ENCODE data around the gene RPN2.

The RPN2 gene

DNA sequence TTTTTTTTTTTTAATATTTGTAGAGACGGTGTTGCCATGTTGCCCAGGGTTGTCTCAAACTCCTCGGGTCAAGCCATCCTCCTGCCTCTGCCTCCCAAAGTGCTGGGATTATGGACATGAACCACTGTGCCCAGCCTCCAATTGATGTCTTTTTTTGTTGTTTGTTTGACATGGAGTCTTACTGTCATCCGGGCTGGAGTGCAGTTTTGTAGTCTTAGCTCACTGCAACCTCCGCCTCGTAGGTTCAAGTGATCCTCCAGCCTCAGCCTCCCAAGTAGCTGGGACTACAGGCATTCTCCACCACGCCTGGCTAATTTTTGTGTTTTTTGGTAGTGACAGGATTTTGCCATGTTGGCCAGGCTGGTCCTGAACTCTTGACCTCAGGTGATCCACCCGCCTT is 9.7 kb downstream of the RPN2 start:
- DNase-seq, result no peak

DNA sequence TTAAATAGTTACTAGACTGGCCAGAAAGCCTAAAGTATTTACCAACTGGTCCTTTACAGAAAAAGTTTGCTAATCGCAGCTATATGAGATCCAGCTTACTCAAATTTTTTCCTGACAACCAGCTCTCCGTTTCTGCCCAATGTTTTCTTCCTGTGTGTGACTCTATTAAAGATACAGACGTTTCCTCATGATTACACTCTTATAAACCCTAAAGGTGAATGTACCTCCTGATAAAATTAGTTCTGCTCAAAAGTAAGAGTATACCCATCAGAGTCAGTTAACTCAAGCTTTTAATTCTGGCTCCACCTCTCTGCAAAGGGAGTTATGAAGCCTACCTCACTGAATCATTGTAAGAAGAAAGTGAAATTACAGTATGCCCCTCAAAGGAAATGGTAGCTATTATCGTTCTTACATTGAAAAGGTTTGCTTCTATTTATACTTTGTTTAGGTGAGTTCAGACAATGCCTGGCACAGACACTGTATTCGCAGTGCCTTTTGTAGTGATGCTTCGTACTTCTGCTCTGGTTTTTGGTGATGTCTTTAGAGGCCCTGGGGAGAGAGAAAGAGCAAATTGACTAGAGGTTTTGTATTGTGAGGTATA is 10.4 kb downstream of the RPN2 start:
- DNase-seq, result no peak

DNA sequence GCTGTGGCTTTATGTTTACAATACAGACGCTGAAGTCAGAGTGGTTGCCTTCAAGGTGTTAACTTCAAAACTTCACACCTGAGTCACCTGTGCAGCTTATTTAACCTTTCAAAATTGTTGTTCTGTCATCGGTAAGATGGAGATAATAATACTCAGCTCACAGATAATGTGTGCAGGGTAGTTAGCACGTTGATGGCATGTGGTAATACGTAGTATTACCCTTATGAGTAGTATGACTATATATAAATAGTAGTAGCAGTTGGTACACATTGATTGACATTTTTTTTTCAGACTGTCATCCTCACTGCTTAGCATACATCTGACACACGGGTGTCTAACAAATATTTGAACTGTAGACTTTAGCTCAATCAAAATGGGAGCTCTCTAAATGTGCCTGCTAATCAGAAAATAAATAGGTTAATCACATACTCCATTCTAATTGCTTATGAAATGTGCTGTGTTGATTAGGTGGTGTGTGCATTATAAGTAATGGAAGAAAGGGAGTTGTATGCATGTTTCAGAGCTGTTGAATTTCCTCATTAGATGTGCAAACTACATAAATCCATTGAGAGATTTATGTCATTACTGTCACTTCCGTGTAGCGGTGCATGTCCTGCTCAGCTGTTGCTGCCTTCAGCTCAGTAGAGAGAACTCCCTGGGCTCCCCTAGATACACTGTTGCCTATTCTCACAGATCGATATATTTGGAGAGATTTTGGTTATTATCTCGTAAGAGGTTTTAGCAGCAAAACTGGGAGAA is 11.4 kb downstream of the RPN2 start:
- no peak for DNase-seq

DNA sequence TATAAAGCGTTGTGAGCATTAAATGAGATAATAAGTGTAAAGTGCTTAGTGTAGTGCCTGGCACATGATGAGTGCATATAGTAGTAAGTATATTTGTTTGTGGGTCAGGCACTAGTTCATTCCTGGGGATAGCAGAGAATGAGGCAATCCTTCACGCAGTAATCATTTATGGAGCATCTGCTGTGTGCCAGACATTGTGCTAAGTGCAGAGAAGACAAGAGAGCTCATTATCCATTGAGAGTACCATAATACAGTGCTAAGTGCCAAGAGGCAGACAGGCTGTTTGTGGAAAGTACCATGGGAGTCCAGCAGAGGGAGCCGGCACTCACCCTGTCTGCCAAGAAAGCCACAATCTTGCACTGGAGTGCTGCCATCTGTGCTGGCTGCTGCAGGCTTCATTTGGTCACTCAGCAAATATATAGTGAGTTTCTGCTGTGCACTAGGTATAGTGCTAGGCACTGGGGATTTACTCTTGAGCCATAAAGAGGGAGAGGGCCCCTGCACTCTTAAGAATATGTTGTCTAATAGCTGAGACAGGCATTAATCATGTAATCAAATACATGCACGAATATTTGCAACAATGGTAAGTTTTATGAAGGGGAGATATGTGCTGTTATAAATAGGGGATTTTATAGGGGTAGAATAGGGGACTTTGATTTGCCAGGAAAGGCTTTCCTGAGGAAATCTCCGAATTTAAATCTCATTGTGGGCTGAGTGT is 13.2 kb downstream of the RPN2 start:
- DNase-seq, result peak; percentile 92

DNA sequence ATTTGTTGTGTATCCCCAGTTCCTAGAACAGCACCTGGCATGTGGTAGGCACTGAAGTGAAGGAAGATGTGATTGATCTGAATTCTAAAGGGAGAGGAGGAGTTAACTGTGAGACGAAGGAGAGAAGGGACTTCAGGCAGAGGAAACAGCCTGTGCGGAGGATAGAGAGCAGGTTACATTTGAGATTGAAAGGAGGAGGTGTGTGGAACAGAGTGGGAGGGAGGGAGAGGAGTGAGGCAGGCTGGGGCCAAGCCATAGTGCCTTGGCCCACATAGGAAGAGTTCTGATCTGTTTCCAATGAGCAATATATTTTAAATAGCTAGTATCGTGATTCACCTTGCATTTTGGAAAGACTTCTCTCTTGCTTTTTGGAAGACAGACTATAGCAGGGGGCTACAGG is 14.1 kb downstream of the RPN2 start:
- no peak for DNase-seq

DNA sequence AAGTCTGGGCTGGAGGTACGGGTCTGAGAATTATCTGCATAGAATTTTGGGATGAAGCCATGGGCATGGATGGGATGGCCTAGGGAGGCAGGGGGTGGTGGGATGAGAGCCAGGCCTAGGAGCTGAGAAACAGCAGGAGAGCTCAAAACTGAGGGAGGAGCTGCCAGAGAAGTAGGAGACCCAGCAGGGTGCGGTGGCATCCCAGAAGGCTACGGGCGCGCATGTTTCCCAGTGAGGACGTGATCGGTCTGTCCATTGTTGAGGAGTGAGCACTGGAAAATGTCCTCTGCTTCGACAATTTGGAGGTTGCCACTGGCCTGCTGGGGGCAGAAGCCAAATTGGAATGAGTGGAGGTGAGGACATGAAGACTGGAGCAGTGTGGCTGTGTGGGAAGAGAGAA is 14.7 kb downstream of the RPN2 start:
- DNase-seq, result no peak

DNA sequence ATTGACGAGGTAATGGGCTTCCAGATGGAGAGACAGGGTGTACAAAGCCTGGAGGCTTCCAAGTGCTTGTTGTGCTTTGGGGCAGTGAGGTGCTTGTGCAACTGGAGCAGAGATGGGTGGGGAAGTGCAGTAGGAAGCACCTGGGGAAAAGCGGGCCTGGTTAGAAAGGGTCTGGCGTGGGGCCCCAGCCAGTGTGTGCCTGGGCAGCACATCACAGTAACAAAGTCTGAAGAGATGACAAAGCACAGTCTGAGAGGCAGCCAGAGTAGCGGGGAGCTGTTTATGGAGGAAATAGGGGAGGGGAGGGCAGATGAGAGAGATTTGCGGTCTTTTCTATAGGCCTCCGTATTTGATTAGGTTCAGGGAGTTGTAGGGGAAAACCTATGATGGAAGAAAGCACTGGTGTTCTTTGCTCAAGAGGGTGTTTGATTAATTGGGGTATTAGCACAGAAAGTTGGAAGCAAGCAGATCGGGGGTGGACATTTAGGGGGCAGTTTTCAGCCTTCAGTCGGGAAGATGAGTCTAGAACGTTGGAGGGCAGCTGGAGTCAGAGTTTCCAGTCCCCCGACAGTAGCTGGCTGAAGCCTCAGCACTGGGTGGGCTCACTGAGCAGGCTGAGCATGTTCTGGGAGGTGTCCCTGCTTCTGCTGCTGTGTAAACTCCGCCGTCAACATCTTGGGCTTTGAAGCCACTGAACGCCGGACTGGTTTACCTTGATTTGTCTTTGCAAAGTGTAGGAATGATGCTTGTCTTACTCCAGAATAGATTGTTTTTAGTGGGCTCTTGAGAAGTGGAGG is 15.7 kb downstream of the RPN2 start:
- DNase-seq, result no peak

DNA sequence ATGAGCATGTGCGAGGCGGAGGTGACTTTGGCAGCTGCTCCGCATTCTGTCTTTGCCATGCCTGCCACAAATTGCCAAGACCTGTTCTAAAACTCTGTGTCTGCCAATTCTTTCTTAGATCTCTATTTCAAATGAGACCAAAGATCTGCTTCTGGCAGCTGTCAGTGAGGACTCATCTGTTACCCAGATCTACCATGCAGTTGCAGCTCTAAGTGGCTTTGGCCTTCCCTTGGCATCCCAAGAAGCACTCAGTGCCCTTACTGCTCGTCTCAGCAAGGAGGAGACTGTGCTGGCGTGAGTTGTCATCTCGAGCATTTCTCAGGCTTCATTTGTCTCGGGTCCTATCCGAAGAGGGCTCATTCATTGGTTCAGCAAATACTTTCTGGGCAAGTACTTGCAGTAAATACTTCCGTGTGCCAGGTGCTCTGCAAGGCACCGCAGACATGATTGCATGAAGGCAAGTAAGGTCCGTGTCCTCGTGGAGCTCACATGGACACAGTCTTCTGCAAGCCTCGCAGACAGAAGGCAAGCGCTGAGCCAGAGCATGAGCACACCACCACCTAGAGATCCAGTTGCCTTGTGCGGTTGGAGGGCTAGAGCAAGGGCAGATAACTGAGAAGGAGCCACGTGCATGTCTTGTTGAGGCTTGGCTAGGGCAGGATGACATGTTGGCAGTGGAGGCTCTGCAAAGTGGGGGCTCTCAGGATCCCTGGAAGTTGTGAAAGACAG is 20.0 kb downstream of the RPN2 start:
- no peak for DNase-seq

DNA sequence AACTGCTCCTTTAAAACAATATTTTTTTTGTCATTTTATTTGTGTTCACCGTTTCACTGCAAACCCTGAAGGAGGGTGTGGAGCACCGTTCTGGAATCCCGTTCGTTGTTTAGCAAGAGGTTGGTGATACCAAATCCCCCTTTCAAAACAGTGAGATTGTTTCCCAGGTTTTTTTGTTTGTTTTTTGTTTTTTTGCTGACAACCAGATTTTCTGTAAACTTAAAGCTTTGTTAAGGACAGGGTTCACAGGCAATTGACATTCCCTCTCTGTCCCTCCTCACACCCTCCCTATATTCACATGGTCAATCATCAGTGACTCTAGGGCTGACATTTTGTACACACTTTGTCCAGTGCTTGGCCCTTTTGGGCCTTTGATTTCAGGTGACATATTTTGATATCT is 21.2 kb downstream of the RPN2 start:
- DNase-seq, result no peak

DNA sequence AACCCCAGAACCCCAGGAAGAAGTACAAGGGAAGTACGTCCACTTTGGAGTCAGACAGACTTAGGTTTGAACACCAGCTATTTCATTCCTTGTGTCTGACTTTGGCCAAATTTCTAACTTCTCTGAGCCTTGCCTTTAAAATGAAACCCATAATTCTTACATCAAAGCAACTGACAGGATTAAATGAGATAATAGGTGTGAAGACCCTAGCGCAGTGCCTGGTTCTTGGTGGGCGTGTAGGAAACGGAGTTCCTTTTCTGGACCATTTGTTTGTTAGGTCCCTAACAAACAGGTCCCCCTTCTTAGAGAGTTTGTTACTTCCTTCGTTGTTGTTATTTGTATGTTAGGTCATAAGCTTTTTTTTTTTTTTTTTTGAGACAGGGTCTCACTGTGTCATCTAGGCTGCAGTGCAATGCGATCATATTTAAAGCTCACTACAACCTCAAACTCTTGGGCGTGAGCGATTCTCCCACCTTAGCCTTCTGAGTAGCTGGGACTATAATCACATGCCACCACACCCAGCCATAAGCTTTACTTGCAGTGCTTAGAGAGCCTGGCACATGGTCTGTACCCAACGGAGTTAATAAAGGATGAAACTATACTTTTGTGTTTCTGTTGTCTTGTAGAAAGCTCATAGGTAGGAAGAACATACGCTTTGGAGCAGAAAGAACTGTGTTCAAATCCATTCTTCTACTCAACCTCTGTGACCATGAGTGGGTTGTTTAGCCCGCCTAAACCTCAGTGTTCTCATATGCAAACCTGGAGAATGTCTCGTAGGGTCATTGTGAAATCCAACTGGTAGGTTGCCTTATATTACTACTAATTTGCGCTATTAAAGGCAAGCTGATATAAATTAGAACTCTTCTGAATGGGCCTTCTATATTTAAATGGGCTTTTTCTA is 22.0 kb downstream of the RPN2 start:
- DNase-seq, result no peak

DNA sequence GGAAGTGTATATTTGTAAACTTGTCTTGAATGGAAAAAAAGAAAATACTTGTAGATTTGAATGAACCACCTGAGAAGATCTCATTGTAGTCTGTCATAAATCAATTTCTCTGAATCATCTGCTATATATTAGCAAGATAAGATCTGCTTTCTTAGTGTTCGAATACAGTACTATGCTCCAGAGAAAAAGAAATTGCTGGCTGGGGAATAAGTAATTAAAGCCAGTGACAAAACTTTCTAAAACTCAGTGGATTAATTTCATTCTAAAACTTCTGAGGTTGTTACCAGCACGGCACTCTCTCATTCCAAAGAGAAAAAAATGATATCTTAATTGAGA is 22.7 kb downstream of the RPN2 start:
- DNase-seq, result no peak

DNA sequence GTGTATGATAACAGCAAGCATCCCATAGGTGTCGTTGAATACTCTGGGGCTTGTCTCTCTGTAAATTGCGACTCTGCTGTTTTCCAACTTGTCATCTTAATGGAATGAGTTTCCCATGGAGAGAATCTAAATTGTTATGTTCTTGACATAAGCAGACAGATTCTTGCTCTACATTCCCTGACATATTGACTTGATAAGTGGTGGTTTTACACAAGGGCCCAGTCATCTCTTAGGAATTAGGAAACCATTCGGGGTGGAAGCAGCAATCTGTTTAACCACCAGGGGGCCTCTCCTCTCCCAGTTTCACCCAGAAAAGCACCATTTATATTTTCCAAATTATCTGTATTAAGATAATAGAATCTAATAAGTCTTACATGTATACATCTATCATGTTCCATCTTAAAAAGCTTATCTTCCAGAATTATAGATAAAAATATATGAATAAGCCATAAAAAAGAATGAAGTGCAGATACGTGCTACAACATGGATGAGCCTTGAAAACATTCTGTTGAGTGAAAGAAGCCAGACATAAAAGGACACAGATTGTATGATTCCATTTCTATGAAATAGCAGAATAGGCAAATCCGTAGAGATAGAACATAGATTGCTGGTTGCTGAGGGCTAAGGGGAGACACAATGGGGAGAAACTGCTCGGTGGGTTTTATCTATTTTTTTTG is 23.3 kb downstream of the RPN2 start:
- DNase-seq, result peak; percentile 25

DNA sequence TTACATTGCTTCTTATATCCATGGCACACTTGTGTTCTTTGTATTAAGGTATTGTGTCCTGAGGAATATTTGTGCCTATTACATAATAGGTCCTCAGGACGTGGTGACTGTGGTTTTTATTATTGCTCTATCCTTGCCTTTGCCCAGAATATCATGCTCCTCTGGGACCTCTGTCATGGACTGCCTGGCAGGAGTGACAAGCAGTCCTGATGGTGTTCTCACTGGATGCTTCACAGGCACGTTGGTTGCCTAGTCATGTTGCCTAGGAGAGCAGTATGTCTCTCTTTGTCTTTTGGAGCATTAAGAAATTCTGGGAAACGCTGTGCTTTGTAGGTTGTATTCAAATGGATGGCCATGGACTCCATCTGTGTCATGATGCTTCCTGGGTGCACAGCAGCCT is 24.9 kb downstream of the RPN2 start:
- no peak for DNase-seq

DNA sequence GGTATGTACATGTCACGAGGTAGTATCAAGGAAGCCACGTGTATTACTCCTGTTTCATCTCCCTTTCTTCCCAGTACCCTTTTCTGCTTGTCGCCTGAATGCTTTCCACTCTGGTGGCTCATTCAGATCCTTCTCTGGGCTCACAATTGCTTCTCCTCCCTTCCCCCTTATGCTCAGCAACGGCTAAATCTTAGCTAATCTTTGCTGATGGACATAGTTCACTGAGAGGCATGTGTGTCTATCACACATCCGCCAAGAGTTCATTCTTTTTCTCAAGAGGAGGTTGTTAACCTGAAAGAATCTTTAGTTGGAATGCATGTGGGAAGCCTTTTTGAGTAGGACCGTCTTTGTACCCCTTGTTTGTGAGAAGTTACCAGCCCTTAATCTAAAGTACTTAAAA is 26.0 kb downstream of the RPN2 start:
- no peak for DNase-seq

DNA sequence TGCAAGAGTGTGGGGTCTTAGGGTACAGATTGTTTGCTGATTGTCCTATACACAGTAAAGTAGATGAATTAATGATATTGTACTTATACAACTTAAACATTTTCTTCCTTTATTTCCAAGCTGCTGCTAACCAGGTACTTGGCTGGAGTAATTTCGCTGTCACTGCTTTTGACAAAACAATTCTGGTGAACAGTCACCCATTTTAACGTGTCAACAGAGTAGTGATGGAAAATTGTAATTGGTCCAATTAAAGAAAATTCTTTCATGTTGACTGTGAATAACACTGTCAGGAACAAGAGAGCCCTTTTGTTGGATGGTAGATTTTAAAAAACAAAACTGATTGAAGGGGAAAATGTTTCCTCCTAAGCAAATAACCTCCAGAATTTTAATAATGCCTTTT is 26.7 kb downstream of the RPN2 start:
- no peak for DNase-seq

DNA sequence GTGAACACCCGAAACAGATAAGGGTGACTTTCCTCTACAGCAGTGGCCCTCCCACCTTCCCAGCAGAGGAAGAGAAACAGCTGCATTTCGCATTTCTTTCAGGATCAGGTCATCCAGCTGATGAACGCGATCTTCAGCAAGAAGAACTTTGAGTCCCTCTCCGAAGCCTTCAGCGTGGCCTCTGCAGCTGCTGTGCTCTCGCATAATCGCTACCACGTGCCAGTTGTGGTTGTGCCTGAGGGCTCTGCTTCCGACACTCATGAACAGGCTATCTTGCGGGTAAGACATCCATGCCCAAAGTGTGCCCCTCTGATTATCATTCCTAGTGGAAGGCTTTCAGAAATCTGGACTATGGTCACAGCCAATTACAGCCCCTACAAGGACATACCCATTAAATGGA is 28.0 kb downstream of the RPN2 start:
- DNase-seq, result no peak

DNA sequence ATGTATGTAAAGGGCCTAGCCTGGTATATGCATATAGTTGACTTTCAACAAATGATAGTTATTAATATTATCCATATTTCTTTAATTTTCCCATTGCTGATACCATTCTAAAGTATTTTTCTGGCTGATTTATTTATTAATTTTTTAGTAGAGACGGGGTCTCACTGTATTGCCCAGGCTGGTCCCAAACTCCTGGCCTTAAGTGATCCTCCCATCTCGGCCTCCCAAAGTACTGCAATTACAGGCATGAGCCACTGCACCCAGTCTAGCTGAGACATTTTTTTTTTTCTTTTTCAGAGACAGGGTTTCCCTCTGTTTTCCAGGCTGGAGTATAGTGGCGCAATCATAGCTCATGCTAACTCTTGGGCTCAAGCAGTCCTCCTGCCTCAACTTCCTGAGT is 30.1 kb downstream of the RPN2 start:
- DNase-seq, result no peak

DNA sequence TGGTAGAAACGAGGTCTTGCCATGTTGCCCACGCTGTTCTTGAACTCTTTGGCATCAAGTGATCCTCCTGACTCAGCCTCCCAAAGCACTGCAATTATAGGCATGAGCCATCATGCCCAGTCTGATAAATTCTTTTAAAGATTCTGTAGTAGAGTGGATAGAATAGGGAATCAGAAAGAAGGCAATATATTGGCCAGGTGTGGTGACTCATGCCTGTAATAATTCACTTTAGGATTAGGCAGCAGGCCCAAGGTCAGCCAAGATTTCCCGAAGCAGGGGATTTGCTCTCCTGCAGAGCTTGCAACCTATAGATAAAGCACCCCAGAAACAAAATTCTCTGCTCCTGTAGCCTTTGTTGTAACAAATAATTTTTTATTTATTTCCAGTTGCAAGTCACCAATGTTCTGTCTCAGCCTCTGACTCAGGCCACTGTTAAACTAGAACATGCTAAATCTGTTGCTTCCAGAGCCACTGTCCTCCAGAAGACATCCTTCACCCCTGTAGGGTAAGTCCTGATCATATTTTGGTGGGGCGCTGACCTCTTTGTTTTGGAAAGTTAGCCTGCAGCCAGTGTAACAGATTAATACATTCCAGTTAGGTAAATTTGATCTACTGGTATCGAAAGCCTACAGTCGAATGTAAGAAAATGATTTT is 30.7 kb downstream of the RPN2 start:
- DNase-seq, result no peak

DNA sequence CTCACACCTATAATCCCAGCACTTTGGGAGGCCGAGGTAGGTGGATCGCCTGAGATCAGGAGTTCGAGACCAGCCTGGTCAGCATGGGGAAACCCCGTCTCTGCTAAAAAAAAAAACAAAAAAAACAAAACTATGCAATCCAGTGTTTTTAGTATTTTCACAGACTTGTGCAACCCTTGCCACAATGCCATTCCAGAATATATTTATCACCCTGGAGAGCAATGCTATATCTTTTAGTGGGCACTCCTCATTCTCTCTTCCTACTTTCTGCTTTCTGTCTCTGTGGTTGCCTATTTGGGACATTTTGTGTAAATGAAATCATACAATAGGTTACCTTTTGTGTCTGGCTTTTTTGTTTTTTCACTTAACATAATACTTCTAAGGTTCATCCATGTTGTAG is 39.3 kb downstream of the RPN2 start:
- DNase-seq, result no peak

DNA sequence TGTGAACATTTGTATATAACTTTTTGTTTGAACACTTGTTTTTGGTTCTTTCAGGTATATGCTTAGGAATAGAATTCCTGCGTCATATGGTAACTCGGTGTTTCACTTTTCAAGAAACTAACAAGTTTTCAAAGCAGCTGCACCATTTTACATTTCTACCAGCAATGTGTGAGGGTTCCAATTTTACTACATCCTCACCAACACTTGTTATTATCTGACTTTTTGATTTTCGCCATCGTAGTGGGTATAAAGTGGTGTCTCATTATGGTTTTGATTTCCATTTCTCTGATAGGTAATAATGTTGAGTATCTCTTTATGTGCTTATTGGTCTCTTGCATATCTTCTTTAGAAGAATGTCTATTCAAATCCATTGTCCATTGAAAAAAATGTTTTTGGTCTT is 39.8 kb downstream of the RPN2 start:
- DNase-seq, result no peak

All from RPMI8226 (cell line).